Stomach smooth muscle (tissue), 2 donors: ENCODE results near the gene PLPPR4.

ENCODE experiments used
- H3K27ac ChIP-seq: one replicate; pipeline ENCODE4 v1.7.0; 2013; ENCODE audit warnings: mild to moderate bottlenecking, low read length, inconsistent platforms
- H3K27me3 ChIP-seq, 2 donors: one replicate each; pipeline ENCODE4 v1.7.0; 2013; ENCODE audit warnings: low read length in 2 of 2; ENCODE audit not compliant: insufficient read depth in 2 of 2, control insufficient read depth in 1 of 2
- H3K36me3 ChIP-seq, 2 donors: one replicate each; pipeline ENCODE4 v1.7.0; 2013; ENCODE audit warnings: low read length in 2 of 2; ENCODE audit not compliant: control insufficient read depth in 2 of 2, insufficient read depth in 2 of 2
- H3K4me1 ChIP-seq: one replicate; pipeline ENCODE4 v1.7.0; 2013; ENCODE audit warnings: low read length; ENCODE audit not compliant: control insufficient read depth, insufficient read depth
- H3K4me3 ChIP-seq, 2 donors: one replicate each; pipeline ENCODE4 v1.7.0; 2013; ENCODE audit warnings: low read length in 2 of 2
- H3K9ac ChIP-seq, 2 donors: one replicate each; pipeline ENCODE4 v1.7.0; 2013; ENCODE audit warnings: low read length in 2 of 2, mild to moderate bottlenecking in 1 of 2
- H3K9me3 ChIP-seq, 2 donors: one replicate each; pipeline ENCODE4 v1.7.0; 2013; ENCODE audit warnings: low read length in 2 of 2; ENCODE audit not compliant: control insufficient read depth in 2 of 2
- donor health status: healthy.
- donor health status: Pancreatic carcinoma.

The PLPPR4 gene

DNA sequence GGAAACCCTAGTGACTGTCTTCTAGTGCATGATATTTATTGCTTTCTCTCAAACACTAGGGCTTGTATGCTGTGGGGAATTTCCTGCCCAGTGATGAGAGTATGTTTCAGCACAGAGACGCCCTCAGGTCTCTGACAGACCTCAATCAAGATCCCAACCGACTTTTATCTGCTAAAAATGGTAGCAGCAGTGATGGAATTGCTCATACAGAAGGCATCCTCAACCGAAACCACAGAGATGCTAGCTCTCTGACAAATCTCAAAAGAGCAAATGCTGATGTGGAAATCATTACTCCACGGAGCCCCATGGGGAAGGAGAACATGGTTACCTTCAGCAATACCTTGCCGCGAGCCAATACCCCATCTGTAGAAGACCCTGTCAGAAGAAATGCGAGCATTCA, 41.3 kb downstream of the PLPPR4 start:
- Histone ChIP-seq H3K4me1 (no peaks in the 10 kb centered on the region), H3K9ac (no peak overlapping the region), H3K36me3 (no peaks in the 10 kb centered on the region), H3K4me3 (no peak overlapping the region), H3K27ac (no peak overlapping the region), H3K9me3 (peaks cover 0 to 4% of the 10 kb centered on the region in 2 donors), H3K27me3 (no peaks in the 10 kb centered on the region)

DNA sequence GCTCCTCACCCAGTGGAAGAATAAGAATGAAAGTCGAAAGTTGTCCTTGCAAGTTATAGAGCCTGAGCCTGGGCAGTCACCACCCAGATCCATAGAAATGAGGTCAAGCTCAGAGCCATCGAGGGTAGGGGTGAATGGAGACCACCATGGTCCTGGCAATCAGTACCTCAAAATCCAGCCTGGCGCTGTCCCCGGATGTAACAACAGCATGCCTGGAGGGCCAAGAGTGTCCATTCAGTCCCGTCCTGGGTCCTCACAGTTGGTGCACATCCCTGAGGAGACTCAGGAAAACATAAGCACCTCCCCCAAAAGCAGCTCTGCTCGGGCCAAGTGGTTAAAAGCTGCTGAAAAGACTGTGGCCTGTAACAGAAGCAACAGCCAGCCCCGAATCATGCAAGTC, 41.8 kb downstream of the PLPPR4 start:
- Histone ChIP-seq H3K9ac (no peak overlapping the region), H3K9me3 (peaks cover 0 to 4% of the 10 kb centered on the region in 2 donors), H3K4me3 (no peak overlapping the region), H3K27me3 (no peaks in the 10 kb centered on the region), H3K4me1 (no peaks in the 10 kb centered on the region), H3K36me3 (no peaks in the 10 kb centered on the region), H3K27ac (no peak overlapping the region)

- H3K9me3 ChIP-seq: peaks cover 0 to 4% of the 10 kb centered on the region in 2 donors
- H3K4me3 ChIP-seq: no peak overlapping the region
- H3K27me3 ChIP-seq: no peaks in the 10 kb centered on the region
- no peaks in the 10 kb centered on the region for H3K4me1 ChIP-seq
- H3K27ac ChIP-seq: no peak overlapping the region
- H3K9ac ChIP-seq: no peak overlapping the region
- H3K36me3 ChIP-seq: no peaks in the 10 kb centered on the region
Measured at GRCh38 chr1:99306644-99307043, 42.4 kb downstream of the PLPPR4 start.

DNA sequence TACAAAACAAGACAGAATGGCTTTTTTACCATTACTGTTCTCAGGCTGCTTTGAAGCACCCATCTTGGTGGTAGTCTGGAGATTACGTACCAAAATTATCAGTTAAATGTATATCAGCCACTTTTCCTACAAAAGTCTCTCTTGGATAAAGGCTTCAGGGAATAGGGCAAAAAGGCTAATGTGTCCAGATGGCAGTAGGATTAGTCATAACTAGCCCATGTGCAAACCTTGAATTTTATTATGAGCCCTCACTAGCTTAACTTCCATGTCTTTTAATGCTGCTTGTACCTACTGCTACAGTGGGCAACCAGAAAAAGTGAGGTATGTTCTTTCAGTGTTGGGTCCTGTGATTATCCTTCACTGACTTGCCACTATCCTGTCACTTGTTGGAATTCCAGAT, 51.0 kb downstream of the PLPPR4 start:
- Histone ChIP-seq H3K9me3 (no peaks in the 10 kb centered on the region), H3K4me1 (no peaks in the 10 kb centered on the region), H3K4me3 (no peak overlapping the region), H3K9ac (no peak overlapping the region), H3K27ac (no peak overlapping the region), H3K36me3 (no peaks in the 10 kb centered on the region), H3K27me3 (no peaks in the 10 kb centered on the region)

DNA sequence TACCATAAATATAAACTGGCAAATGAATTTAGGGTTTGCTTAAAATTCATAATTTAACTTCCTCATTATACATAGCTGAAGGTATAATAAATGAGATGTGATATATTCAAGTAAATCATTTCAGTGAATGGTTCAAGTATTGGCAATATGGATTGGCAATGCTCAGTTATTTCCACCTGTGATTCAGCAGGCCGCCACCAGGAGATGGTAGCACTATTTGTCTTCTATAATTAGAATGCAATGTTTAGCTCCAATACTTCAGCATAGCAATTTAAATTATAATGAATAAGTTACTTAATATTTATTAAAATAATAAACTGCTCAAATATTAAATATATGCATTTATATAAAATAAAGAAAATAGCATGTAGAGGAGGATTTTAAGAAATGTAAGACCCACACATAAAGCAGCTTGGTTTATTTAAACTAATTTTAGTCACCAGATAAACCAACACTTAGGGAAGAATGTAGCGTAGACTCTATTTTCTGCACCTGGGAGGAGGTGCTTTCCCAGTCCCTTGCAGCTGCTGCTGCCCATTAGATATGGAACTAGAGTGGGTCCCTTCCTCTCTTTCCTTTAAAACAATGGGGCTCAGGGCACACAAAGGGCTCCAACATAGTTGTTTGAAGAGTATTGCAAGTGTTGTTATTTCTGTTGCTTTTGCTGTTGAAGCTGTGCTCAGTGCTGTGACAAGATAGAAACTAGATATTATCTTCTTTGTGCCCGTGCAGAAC, 62.1 kb downstream of the PLPPR4 start:
- Histone ChIP-seq H3K36me3 (no peaks in the 10 kb centered on the region), H3K9me3 (no peaks in the 10 kb centered on the region), H3K27me3 (no peaks in the 10 kb centered on the region), H3K4me1 (no peaks in the 10 kb centered on the region), H3K27ac (no peak overlapping the region), H3K4me3 (no peak overlapping the region), H3K9ac (no peak overlapping the region)

DNA sequence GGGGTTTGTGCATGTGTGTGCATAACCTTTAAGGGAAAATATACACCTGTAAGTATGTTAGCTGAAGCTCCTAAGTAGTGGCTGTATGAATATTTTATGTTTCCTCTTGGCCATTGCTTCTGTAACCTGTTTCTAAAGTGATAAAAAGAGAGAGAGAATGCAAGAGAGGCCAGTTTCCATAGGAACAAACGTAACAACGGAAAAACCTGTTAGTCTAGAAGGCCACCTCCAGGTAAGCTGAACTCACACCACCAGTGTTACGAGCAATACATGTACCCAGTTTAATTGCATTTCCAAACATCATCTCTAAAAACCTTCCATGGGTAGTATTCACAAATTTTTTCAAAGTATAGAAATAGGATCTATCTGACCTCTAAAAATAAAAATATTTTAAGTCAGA, 63.1 kb downstream of the PLPPR4 start:
- no peaks in the 10 kb centered on the region for H3K9me3 ChIP-seq
- H3K4me1 ChIP-seq: no peaks in the 10 kb centered on the region
- H3K27me3 ChIP-seq: no peaks in the 10 kb centered on the region
- no peak overlapping the region for H3K9ac ChIP-seq
- H3K4me3 ChIP-seq: no peak overlapping the region
- no peak overlapping the region for H3K27ac ChIP-seq
- no peaks in the 10 kb centered on the region for H3K36me3 ChIP-seq

- Histone ChIP-seq H3K27me3 (no peaks in the 10 kb centered on the region), H3K4me1 (no peaks in the 10 kb centered on the region), H3K27ac (no peak overlapping the region), H3K4me3 (no peak overlapping the region), H3K36me3 (no peaks in the 10 kb centered on the region), H3K9me3 (no peaks in the 10 kb centered on the region), H3K9ac (no peak overlapping the region)
Measured at GRCh38 chr1:99328171-99328570, 63.9 kb downstream of the PLPPR4 start.

DNA sequence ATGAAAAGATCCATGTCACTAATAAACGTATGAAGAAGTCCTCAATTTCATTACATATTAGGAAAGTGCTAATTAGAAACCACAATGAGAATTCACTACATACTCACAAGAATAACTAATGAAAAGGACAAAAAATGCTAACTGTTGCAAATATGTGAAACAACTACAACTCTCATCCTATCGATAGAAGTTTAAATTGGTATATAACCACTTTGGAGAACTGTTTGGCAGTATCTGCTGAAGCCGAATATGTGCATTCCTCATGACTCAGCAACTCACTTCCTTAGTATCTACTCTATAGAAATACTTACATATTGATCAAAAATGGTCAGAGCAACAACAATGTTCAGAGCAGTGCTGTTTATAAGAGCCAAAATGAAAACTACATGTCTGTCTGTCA, 66.8 kb downstream of the PLPPR4 start:
- H3K27ac ChIP-seq: no peak overlapping the region
- H3K9ac ChIP-seq: no peak overlapping the region
- no peaks in the 10 kb centered on the region for H3K4me1 ChIP-seq
- no peaks in the 10 kb centered on the region for H3K9me3 ChIP-seq
- no peaks in the 10 kb centered on the region for H3K36me3 ChIP-seq
- H3K27me3 ChIP-seq: no peaks in the 10 kb centered on the region
- no peak overlapping the region for H3K4me3 ChIP-seq

DNA sequence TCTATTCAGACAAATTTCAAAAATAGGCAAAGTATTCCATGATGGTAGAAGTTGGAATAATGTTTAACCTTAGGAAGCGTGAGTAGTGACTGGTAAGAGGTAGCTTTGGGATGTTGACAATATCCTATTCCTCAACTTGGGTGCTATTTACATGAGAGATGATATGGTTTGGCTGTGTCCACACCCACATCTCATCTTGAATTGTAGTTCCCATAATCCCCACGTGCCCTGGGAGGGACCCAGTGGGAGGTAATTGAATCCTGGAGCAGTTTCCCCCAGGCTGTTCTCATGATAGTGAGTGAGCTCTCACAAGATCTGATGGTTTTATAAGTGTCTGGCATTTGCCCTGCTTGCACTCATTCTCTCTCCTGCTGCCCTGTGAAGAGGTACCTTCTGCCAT, 67.3 kb downstream of the PLPPR4 start:
- no peak overlapping the region for H3K9ac ChIP-seq
- no peak overlapping the region for H3K4me3 ChIP-seq
- no peaks in the 10 kb centered on the region for H3K9me3 ChIP-seq
- no peaks in the 10 kb centered on the region for H3K36me3 ChIP-seq
- no peaks in the 10 kb centered on the region for H3K4me1 ChIP-seq
- no peak overlapping the region for H3K27ac ChIP-seq
- H3K27me3 ChIP-seq: no peaks in the 10 kb centered on the region

- no peak overlapping the region for H3K4me3 ChIP-seq
- no peaks in the 10 kb centered on the region for H3K36me3 ChIP-seq
- H3K27ac ChIP-seq: no peak overlapping the region
Measured at GRCh38 chr1:99332561-99332960, 68.3 kb downstream of the PLPPR4 start.

GRCh38 chr1:99334991-99335390, 70.7 kb downstream of the PLPPR4 start:
- Histone ChIP-seq H3K36me3 (no peaks in the 10 kb centered on the region), H3K27me3 (no peaks in the 10 kb centered on the region), H3K27ac (no peak overlapping the region), H3K9me3 (no peaks in the 10 kb centered on the region), H3K4me1 (no peaks in the 10 kb centered on the region), H3K4me3 (no peak overlapping the region), H3K9ac (no peak overlapping the region)

More at GRCh38 chr1:99332561-99332960, 68.3 kb downstream of the PLPPR4 start:
- Histone ChIP-seq H3K9ac (no peak overlapping the region), H3K27me3 (no peaks in the 10 kb centered on the region), H3K9me3 (no peaks in the 10 kb centered on the region), H3K4me1 (no peaks in the 10 kb centered on the region)
